CD4-positive, alpha-beta T cell treated with Interleukin-6 for 4 hours (primary cell): ENCODE measurements around the gene MRPL41.
"Not testable (repeated sequence)": the region's sequence is repeated elsewhere in the genome, so short reads cannot be mapped to it uniquely, and the experiment has no call there.

Experiments
- DNase-seq: peaks from one replicate; pipeline ENCODE4 v3.0.0-alpha.2; 2020; ENCODE audit warnings: mixed read lengths

The MRPL41 gene

DNA sequence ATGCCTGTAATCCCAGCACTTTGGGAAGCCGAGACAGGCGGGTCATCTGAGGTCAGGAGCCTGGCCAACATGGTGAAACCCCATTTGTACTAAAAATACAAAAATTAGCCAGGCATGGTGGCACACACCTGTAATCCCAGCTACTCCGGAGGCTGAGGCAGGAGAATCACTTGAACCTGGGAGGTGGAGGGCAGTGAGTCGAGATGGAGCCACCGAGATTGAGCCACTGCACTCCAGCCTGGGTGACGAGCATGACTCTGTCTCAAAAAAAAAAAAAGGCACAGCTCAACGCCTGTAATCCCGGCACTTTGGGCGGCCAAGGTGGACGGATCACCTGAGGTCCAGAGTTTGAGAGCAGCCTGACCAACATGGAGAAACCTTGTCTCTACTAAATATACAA, 2.0 kb downstream of the MRPL41 start:
- DNase-seq, result not testable (repeated sequence)

DNA sequence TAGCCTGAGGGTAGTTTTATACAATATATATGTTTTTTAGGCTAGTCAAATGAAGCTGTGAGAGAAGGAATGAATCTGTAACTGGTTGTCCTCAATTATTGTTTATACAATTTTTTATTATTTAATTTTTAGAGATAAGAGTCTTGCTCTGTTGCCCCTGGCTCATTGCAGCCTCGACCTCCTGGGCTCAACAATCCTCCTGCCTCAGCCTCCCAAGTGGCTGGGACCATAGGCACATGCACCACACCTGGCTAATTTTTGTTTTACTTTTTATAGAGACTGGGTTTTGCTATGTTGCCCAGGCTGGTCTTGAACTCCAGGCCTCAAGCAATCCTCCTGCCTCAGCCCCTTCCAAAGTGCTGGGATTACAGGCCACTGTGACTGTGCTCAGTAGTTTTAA, 2.7 kb downstream of the MRPL41 start:
- DNase-seq, result no peak

DNA sequence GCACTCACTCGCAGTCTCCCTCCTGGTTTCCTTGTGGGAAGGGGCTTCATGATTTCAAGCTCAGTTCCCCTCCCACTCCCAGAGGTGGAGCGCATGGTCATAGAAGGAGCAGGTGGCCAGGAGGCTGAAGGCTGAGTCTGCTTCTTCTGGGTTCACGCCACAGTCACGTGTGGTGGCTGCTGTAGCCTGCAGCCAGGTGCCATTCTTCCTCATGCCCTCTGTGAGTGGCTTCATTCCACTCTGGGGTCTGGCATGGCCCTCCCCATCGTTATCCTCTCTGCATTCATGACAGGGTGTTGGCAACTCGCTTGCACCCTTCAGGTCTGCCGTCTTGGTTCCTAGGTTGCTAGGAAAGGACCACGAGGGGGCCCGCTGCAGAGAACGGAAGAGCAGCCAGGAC, 3.5 kb downstream of the MRPL41 start:
- DNase-seq, result no peak

DNA sequence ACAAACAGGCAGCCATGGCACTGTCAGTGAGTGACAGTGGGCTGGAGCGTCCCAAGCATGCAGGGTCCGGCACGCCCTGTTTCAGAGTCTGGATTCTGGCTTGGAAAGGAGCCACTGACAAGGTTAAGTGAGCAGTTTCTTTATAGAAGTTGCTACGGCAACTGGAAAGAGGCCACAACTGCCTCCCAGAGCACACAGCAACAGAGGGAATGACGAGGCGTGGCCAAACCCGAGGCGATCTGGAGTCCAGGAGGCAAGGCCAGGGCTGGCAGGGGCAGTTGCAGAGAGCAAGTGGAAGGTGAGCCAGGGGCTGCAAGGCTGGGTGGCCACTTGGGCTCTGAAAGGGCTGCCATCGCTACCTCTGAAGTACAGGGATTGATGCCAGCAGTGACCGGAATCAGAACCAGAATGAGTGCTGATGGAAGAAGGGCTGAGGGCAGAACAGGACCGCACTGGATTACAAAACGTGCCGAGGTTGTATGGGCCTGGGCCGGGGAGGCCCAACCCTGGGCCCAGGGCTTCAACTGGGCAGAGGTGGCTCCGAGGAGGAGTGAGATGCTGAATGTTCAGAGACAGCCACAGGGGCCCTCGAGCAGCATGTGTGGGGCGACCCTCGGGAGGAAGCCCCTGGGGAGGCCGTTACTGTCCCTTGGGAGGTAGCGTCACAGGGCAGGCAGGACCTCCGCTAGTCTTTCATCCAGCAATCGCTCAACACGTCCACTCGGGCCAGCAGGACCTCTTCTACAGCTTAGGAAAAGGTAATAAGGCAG, 4.6 kb downstream of the MRPL41 start:
- no peak for DNase-seq

DNA sequence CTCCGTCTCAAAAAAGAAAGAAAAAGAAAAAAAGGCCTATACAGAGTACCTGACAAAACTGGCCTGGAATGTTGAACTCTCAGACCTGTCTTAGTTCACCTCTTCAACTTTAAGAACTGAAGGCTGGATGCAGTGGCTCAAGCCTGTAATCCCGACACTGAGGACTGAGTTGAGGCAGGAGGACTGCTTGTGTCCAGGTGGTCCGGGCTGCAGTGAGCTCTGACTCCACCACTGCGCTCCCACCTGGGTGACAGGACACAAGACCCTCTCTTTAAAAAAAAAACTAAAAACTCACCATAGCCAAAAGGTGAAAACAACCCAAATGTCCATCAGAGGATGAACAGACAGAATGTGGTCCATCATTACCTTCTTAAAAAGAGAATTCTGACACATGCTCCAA, 6.4 kb downstream of the MRPL41 start:
- DNase-seq, result no peak

DNA sequence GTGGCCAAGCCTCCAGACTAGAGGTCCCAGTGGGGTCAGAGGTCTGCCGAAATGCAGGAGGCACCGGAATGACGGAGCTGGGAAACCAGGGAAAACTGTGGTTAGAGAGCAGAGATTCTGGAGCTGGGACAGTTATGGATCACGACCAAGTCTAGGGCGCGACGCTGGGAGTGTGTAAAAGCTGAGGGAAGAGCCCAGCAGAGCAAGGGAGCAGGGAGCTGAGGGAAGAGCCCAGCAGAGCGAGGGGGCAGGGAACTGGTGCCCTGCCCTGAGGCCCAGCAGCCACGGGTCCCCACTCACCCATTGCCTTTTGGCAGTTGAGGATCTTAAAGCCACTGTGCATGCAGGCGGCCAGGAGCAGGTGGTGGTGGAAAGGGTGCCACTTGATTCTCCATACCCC, 12.5 kb downstream of the MRPL41 start:
- no peak for DNase-seq

DNA sequence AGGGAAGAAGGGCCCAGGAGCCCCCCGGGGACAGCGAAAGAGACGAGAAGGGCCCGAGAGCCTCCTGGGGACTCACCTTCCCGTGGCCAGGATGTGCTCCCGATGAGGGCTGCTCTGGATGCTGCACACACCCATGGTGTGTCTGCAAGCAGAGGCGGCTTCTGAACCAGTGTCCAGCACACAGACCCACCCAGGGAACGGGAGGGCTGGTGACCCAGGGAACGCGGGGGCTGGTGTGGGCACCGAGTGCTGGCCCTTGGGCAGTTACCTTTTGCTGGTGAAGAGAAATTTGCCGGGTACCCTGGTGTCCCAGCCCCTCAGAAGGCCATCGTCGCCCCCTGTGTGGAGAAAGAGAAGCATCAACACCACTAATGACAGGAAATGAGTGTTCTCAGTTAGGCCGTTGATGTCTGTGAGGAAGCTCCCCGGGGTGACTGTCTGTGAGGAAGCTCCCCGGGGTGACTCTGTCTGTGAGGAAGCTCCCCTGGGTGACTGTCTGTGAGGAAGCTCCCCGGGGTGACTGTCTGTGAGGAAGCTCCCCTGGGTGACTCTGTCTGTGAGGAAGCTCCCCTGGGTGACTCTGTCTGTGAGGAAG, 13.2 kb downstream of the MRPL41 start:
- DNase-seq, result no peak

DNA sequence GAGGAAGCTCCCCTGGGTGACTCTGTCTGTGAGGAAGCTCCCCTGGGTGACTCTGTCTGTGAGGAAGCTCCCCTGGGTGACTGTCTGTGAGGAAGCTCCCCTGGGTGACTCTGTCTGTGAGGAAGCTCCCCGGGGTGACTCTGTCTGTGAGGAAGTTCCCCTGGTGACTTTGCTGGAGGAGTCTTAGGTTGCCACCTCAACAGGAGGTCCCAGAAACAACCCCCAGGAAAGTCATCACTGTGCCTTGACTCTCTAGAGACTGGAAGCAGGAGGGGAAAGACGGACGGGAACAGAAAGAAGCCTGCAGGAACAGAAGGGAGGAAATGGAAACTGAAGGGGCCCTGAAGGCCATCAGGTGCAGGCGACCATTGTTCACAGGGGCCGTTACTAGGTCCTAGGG, 16.8 kb downstream of the MRPL41 start:
- not testable (repeated sequence) for DNase-seq

DNA sequence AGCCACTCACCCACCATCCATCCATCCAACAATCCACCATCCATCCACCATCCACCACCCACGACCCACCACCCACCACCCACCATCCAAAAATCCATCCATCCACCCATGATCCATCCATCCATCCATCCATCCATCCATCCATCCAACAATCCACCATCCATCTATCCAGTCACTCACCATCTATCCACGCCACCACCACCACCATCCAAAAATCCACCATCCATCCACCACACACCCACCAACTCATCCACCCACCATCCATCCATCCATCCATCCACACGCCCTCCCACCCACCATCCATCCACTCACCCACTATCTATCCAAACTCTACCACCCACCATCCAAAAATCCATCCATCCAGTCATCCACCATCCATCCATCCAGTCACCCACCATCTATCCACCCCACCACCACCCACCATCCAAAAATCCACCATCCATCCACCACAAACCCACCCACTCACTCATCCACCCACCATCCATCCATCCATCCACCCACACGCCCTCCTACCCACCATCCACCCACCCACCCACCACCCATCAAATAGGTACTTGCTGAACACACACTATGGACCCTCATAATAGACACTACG, 18.0 kb downstream of the MRPL41 start:
- DNase-seq, result no peak

DNA sequence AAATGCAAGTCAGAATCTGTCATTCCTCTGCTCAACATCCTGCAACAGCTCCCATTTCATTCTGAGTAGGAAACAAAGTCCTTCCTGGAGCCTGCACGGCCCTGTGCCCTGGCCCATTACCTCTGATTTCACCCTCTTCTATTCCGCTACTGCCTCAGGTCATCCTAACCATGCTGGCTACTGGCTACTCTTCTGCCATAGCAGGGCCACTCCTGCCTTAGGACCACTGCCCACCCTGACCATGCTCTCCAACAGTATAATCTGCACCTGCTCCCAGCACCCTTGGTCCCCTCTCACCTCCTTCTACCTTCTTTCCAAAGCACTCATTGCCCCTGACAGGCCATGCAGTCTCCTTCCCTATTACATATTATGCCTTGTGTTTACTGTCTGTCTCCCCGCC, 18.9 kb downstream of the MRPL41 start:
- no peak for DNase-seq

DNA sequence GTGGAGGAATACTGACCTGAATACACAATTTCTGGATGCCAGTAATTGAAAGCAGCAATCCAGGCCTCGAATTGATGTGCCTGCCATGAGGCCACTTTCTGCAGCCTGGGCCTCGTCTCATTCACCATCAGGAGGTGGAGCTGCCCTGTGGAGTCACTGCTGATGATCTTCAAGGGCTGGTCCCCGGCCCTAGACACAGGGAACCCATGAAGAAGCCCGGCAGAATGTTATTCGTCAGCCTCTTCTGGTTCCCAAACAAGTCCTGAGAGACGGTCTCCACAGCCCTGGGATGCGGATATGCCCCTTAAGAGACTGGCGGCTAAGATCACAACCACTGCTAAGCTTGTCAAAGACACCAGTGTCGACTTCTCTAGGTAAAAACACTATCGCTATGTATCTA, 22.5 kb downstream of the MRPL41 start:
- no peak for DNase-seq

DNA sequence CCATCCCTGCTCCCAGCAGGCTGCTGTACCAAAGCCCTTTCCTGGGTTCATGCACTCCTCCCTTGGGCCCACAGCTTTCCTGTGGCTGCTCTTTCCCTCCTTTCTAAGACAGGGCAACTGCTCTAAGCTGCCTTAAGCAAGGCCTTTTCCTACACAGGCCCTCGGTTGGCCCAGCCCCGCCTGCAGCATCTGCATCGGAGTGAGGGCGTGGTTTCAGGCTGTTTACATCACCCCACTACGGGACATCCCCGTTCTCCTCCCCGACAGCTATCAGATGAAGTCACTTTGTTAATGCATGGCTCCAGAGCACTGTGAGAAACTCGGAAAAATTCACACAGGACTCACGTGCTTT, 23.7 kb downstream of the MRPL41 start:
- DNase-seq, result no peak

DNA sequence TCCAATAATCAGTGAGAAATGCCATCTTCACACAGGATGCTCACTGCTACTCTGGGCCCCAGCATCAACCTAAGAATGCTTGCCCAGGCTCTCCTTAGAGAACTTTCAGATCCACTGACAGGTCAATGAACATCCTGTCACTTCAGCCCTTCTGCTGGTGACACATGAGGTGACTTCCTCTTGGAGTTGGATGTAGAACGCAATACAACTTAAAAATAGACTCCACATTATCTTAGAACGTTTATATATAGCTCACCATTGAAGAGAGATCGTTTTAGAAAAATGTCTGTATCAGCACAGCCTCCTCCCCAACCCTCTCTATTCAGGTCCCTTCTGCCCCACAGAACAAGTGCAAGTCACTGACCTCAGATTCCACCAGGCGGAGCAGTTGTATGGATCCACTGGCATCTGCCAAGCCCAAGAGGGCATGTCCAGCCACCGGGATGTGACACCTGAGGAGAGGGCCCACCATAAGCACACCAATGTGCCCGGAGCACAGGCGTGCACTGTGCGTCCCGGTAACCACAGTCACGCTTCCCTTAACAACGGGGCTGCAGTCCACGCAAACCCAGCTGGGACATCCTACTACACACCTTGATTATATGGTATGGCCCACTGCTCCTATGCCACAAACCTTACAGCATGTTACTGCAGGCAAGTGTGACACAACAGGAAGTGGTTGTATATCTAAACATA, 24.2 kb downstream of the MRPL41 start:
- no peak for DNase-seq

DNA sequence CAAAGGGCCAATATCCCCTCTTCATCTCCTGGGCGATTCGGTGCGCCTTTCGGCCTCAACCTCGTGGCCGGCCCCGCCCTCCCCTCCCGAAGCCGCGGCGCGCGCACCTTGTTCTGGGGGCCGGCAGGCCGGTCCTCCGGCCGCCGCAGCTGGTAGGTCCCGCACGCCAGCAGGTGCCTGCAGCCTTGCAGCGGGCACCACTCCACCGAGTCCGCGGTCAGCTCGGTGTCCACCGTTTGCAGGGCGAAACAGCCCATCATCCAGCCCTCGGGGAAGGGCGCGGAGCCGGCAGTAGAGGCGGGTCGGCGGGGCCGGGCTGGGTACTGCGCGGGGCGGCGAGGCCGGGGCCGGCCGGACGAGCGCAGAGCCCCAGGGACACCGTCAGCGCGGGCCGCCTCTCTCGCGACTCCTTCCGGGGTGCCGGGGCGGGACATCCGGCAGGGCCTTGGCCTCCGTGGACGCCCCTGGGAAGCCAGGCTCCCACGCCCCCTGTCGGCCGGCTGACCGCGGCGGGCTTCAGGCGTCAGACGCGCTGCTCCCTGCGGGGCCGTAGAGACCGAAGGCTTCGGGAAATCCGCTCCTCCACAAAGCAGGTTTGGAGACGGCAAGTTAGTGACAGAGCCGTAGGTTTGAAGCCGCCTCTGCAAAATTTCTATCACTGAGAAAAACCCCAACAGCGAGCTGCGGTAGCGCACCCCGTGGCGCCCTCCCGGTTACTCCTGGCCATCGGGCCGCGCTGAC, 27.0 kb downstream of the MRPL41 start, which contains the start of gene DPH7:
TSS of gene DPH7 (minus strand) at position 408 of the 741 bp plus-strand sequence. CDS start at position 260, 148 bp downstream.
- DNase-seq, result peak; percentile 98

DNA sequence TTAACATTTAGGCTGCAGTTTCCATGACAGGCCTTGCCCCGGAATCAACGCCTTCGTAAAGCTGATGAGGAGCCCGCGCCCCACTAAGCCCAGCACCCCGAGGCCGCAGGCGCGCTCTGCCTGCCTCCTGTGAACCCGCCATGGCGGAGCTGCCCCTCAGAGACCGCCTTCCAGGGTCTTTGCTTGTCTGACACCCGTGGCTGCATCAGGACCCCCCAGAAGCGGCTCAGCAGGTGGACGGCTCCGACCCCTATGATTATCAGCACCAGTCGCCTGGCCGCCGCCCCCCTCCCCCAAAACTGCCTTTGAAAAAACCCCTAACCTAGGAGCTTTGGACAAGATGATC, 27.6 kb downstream of the MRPL41 start:
- no peak for DNase-seq

DNA sequence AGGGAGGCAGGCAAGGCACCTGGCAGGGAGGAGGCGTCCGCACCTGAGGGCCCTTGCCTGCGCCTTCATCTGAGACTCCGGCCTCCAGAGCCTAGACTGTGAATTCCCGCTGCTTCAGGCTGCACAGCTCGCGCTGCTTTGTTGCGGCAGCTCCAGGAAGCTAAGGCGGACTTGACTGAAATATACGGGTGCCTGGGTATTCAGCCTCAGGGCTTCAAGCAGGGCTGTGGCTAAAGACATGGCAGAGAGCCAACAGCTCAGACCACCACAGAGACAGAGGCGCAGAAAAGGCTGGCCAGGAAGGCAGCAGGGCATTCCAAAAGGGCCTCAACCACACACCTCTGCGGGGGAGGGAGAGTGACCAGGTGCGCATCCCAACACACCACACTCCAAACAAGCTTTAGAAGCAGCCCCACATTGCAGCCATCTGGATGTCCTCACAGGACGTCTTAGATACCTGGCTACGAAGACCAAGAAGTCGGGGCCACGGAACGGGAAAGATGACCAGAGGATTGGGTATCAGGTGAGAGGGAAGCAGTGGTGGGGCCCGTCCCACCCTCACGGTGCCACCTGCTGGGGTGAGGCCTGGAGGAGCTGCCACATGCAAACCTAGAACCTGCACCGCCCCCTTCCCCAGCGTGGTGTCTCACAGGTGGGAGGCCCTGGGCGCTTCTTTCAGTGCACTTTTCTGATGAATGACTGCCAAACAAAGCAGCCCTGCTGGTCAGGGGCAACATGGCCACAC, 28.7 kb downstream of the MRPL41 start:
- DNase-seq, result no peak

DNA sequence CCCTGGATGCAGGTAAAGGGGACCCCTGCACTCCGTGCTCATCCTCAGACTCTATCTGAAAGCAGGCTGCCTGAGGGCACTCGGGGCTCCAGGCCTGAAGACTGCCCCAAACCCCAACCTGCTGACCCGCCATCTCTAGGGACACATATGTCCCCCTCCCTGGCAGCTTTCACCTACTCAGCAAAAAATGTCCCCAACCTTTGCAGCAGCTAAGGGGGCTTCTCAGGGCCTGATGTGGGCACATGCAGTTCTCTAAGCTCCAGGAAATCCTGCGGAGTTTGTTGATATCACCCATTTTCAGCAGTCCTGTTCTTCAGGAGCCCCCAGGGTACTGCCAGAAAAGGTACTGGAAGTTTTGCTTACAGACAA, 29.3 kb downstream of the MRPL41 start:
- no peak for DNase-seq

DNA sequence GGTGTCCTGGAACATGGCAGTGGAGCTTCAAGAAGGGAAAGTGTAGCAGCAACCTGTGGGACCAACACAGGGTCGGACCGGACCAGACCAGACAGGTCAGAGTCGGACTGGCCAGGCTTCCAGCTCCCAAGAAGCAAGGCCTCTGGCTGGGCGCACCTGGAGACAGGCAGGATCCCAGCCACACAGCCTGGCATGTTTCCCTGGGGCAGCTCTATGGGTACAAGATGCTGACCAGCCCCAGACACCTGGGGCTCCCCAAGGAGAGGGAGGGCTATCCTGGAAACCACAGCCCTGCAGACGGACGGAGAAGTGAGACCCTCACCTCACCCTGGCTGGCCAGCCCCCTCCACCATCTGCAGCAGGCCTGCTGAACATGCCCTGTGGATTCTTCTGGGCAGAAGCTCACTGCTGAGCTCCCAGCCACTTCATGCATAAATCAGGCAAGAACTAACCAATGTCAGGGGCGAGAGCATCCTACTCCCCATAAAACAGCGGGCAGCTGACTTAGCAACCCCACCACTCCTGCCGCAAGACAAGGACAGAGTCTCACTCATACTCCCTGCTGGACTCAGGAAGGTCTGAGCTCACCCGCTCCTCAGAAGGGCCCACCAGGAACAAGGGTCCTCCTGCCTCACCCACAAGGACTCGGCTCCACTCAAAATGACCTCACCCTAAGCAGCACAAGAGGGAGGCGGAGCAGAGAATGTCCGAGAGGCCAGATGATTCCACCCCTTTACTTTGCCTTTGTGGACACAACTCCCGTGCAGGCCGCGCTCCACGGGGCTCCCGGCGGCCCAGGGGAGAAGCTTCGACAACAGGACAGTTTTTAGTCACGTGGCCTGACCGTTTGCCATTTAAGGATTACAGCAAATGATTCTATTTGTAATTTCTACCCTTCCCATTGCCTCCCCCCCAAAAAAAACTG, 29.9 kb downstream of the MRPL41 start:
- no peak for DNase-seq

DNA sequence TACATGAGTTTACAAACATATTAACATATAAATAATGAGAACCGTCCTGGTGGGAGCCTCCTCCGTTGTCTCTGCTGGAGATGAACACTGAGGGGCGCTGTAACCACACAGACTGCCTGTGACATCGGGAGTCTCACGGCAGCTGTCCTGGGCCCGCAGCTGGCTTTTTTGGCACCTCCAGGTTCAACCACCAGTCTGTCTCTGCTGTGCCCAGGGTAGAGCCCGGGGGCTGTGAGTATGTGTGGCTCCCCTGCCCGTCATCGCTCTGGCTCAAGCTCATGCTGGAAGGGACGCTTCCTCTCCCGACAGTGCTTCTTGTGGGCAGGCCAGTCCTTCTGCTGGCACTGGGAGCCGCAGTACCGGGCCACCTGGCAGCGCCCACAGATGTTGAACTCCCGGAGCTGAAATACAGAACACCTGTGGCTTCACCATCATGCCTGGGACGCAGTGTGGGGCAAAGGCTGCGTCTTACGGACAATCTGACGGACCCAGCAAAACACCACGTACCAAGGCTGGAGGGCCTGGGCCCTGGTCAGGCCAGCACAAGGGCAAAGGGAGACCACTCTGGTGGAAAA, 30.7 kb downstream of the MRPL41 start:
- no peak for DNase-seq

DNA sequence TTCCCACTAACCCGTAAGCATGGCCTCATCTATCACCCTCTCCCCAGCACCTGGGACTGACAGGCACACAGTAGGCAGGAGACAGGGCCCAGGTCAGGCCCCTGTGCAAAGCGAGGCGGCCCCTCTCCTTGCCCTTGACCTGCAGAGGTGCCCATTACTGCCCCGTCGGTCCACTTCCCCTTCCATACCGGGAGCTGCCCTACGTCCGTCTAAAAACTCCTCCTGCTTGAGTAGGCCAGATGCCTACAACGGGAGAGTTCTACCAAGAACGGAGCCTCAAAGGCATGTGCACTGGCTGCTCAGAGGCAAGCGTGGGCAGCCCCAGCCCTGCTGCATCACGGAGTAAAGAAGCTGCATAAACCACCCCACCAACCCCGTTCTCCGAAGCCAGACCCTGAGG, 31.7 kb downstream of the MRPL41 start:
- no peak for DNase-seq

DNA sequence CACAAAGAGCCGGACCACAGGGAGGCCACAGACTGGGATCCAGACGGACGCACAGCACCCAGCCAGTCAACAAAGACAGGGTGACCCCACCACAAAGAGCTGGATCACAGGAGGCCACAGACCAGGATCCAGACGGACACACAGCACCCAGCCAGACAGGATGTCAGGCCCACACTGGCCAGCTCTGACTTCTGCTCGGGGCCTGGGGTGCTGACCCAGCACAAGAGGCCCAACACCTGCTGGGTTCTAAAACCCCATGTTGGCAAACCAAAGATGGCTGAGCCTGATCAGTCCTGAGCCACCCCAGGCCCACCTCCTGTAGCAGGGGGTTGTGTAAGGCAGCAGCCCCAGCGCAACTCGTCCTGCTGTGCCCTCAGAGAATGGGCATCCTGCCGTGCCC, 32.3 kb downstream of the MRPL41 start:
- DNase-seq, result no peak
